ENCODE data around the gene GRK5. TPM values are rescaled to one million over a fixed set of nuclear protein-coding genes. Genes with fewer than 3 reads are reported as not detected.

Gene GRK5
- total and polyA plus RNA-seq, 12 donors: 9.3 to 96.4 (median 21.5) TPM

- TF ChIP-seq CTCF (IDR thresholded peaks at IDR 0.05): no peak
- TF ChIP-seq POLR2A (IDR thresholded peaks at IDR 0.05): no peak
- Histone ChIP-seq H3K9me3 (replicated peaks in 1 of 3) (no peaks in the 10 kb centered on the region), H3K27me3 (no peaks in the 10 kb centered on the region), H3K4me3 (no peak overlapping the region), H3K4me1 (replicated peaks in 1 of 2) (no peaks in the 10 kb centered on the region), H3K27ac (no peak overlapping the region), H3K36me3 (replicated peaks in 1 of 2) (no peaks in the 10 kb centered on the region)
- peak in 1 of 7 donors; percentile 22 for DNase-seq
- intact Hi-C loops (cut with DNase I): no loop called here
- 73 to 99% (median 86%) methylated on average over 4 of the region's 4 CpGs for WGBS, 4 donors
Observed at GRCh38 chr10:119190353-119190752, 17.0 kb upstream of the GRK5 start.

- WGBS, 4 donors: 56 to 63% (median 58%) methylated on average over 5 of the region's 5 CpGs
- no peak overlapping the region for H3K4me3 ChIP-seq
- TF ChIP-seq POLR2A (IDR thresholded peaks at IDR 0.05) (no peak), CTCF (IDR thresholded peaks at IDR 0.05) (no peak)
- H3K36me3 ChIP-seq (replicated peaks in 1 of 2): no peaks in the 10 kb centered on the region
- intact Hi-C loops (cut with DNase I): no loop called here
- no peaks in the 10 kb centered on the region for H3K9me3 ChIP-seq (replicated peaks in 1 of 3)
- DNase-seq: no peak
- H3K27ac ChIP-seq: no peak overlapping the region
- no peaks in the 10 kb centered on the region for H3K27me3 ChIP-seq
- no peaks in the 10 kb centered on the region for H3K4me1 ChIP-seq (replicated peaks in 1 of 2)
Observed at GRCh38 chr10:119190954-119191785, 16.2 kb upstream of the GRK5 start.

- intact Hi-C loops (cut with DNase I): no loop called here
- no peak for DNase-seq
Observed at GRCh38 chr10:119191881-119192280, 15.5 kb upstream of the GRK5 start.

DNA sequence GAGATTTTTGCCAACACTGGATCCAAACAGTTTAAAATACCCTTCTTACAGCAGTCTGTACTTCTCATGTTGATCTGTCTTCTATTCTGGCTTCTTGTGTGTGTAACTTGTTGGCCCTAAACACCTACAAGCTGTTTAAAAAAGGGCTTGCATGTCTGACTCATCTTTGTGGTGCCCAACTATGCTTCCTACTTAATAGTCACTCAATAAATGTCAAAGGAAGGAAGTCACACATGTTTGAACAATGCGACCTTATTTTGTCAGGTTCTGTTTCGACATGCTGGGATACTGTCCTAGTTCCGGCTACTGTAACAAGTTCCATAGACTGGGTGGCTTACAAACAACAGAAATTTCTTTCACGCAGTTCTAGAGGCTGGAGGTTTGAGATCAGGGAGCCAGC, 9.4 kb upstream of the GRK5 start:
- H3K27ac ChIP-seq: no peak overlapping the region
- no peaks in the 10 kb centered on the region for H3K36me3 ChIP-seq (replicated peaks in 1 of 2)
- H3K27me3 ChIP-seq: no peaks in the 10 kb centered on the region
- TF ChIP-seq CTCF (IDR thresholded peaks at IDR 0.05): no peak
- TF ChIP-seq POLR2A (IDR thresholded peaks at IDR 0.05): no peak
- no peak overlapping the region for H3K4me3 ChIP-seq
- H3K9me3 ChIP-seq (replicated peaks in 1 of 3): no peaks in the 10 kb centered on the region
- WGBS, 4 donors: 48 to 70% (median 57%) methylated on average over 4 of the region's 4 CpGs
- no peak for DNase-seq
- intact Hi-C loops (cut with DNase I): loop anchor here in 1 of 2 donors (2.0 kb wide), 1 partner anchor 247 kb away; no protein-coding TSS in a partner anchor
- no peaks in the 10 kb centered on the region for H3K4me1 ChIP-seq (replicated peaks in 1 of 2)

More at GRCh38 chr10:119191881-119192280, 15.5 kb upstream of the GRK5 start:
- no peaks in the 10 kb centered on the region for H3K27me3 ChIP-seq
- no peaks in the 10 kb centered on the region for H3K36me3 ChIP-seq (replicated peaks in 1 of 2)
- H3K27ac ChIP-seq: no peak overlapping the region
- 54 to 80% (median 62%) methylated on average over 4 of the region's 4 CpGs for WGBS, 4 donors
- no peak for TF ChIP-seq POLR2A (IDR thresholded peaks at IDR 0.05)
- TF ChIP-seq CTCF (IDR thresholded peaks at IDR 0.05): no peak
- H3K9me3 ChIP-seq (replicated peaks in 1 of 3): no peaks in the 10 kb centered on the region
- H3K4me1 ChIP-seq (replicated peaks in 1 of 2): no peaks in the 10 kb centered on the region
- no peak overlapping the region for H3K4me3 ChIP-seq
